ENCODE results near the gene RAB28. TPM values are rescaled to one million over a fixed set of nuclear protein-coding genes. Genes with fewer than 3 reads are reported as not detected.

RAB28 gene
- polyA plus RNA-seq, 1 experiment, result 9.6 TPM

- DNase-seq (ENCODE audit: low read depth), result no peak
- Histone ChIP-seq H3K36me3 (ENCODE audit: control insufficient read depth, insufficient read depth, low read length) (no peaks in the 10 kb centered on the region), H3K4me3 (ENCODE audit: low read depth, low read length) (no peak overlapping the region), H3K27me3 (ENCODE audit: control insufficient read depth, insufficient read depth, low read length) (no peaks in the 10 kb centered on the region)
- TF ChIP-seq CTCF (IDR thresholded peaks at IDR 0.05; ENCODE audit: insufficient read depth, low read depth, low read length), result no peak
- ChIA-PET CTCF (interaction anchor here (0.7 kb wide), 1 partner anchor 11 kb away, joined by 3 read pairs; no protein-coding TSS in a partner anchor), POLR2A (no interaction called here)
These were observed 116.9 kb downstream of the RAB28 start for GRCh38 chr4:13367244-13367643.

GRCh38 chr4:13365195-13365594, 118.9 kb downstream of the RAB28 start:
- Histone ChIP-seq H3K4me3 (ENCODE audit: low read depth, low read length) (no peak overlapping the region), H3K27me3 (ENCODE audit: control insufficient read depth, insufficient read depth, low read length) (no peaks in the 10 kb centered on the region), H3K36me3 (ENCODE audit: control insufficient read depth, insufficient read depth, low read length) (no peaks in the 10 kb centered on the region)
- CTCF ChIA-PET, result no interaction called here
- POLR2A ChIA-PET, result no interaction called here
- DNase-seq (ENCODE audit: low read depth), result no peak
- no peak for TF ChIP-seq CTCF (IDR thresholded peaks at IDR 0.05; ENCODE audit: insufficient read depth, low read depth, low read length)

GRCh38 chr4:13364653-13365052, 119.5 kb downstream of the RAB28 start:
- POLR2A ChIA-PET, result no interaction called here
- CTCF ChIA-PET, result no interaction called here
- DNase-seq (ENCODE audit: low read depth), result no peak
- Histone ChIP-seq H3K27me3 (ENCODE audit: control insufficient read depth, insufficient read depth, low read length) (no peaks in the 10 kb centered on the region), H3K4me3 (ENCODE audit: low read depth, low read length) (no peak overlapping the region), H3K36me3 (ENCODE audit: control insufficient read depth, insufficient read depth, low read length) (no peaks in the 10 kb centered on the region)
- TF ChIP-seq CTCF (IDR thresholded peaks at IDR 0.05; ENCODE audit: insufficient read depth, low read depth, low read length), result no peak

GRCh38 chr4:13364172-13364571, 120.0 kb downstream of the RAB28 start:
- Histone ChIP-seq H3K27me3 (ENCODE audit: control insufficient read depth, insufficient read depth, low read length) (no peaks in the 10 kb centered on the region), H3K4me3 (ENCODE audit: low read depth, low read length) (no peak overlapping the region), H3K36me3 (ENCODE audit: control insufficient read depth, insufficient read depth, low read length) (no peaks in the 10 kb centered on the region)
- CTCF ChIA-PET, result no interaction called here
- no peak for DNase-seq (ENCODE audit: low read depth)
- no peak for TF ChIP-seq CTCF (IDR thresholded peaks at IDR 0.05; ENCODE audit: insufficient read depth, low read depth, low read length)
- POLR2A ChIA-PET, result no interaction called here

- H3K27me3 ChIP-seq (ENCODE audit: control insufficient read depth, insufficient read depth, low read length), result no peaks in the 10 kb centered on the region
- ChIA-PET CTCF (no interaction called here), POLR2A (no interaction called here)
- no peak overlapping the region for H3K4me3 ChIP-seq (ENCODE audit: low read depth, low read length)
- TF ChIP-seq CTCF (IDR thresholded peaks at IDR 0.05; ENCODE audit: insufficient read depth, low read depth, low read length), result no peak
- no peaks in the 10 kb centered on the region for H3K36me3 ChIP-seq (ENCODE audit: control insufficient read depth, insufficient read depth, low read length)
- no peak for DNase-seq (ENCODE audit: low read depth)
These were observed 124.3 kb downstream of the RAB28 start for GRCh38 chr4:13359809-13360208.

Measured in BJ (cell line).